Measurements from ENCODE around the gene TP53TG3.
"Not testable (repeated sequence)": the region's sequence is repeated elsewhere in the genome, so short reads cannot be mapped to it uniquely, and the experiment has no call there.

The TP53TG3 gene, protein sequence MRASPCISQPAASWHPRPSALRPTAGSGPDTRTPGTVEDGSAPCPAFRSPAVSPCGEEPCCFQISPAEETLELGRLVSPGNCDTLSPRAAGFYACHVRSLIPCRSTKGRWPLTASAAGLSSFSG

GRCh38 chr16:32676065-32676464 is at the start of gene TP53TG3:
Gene TP53TG3 (minus strand): TSS chr16:32676165. CDS start chr16:32676097, 68 bp downstream.
- not testable (repeated sequence) for DNase-seq (ENCODE audit: low spot score)

- not testable (repeated sequence) for DNase-seq (ENCODE audit: low spot score)
These were observed 25.1 kb downstream of the TP53TG3 start for GRCh38 chr16:32650876-32651275.

- DNase-seq (ENCODE audit: low spot score): not testable (repeated sequence)
These were observed 28.4 kb downstream of the TP53TG3 start for GRCh38 chr16:32647562-32647961.

DNA sequence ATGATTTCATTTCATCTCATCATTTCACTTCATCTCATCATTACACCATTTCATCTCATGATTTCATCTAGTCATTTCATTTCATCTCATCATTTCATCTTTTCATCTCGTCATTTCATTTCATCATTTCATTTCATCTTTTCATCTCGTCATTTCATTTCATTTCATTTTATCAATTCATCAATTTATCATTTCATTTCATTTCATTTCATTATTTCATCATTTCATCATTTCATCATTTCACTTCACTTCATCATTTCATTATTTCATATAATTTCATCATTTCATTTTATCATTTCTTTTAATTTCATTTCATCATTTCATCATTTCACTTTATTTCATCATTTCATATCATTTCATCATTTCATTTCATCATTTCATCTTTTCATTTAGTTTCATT is 29.2 kb downstream of the TP53TG3 start:
- not testable (repeated sequence) for DNase-seq (ENCODE audit: low spot score)

DNA sequence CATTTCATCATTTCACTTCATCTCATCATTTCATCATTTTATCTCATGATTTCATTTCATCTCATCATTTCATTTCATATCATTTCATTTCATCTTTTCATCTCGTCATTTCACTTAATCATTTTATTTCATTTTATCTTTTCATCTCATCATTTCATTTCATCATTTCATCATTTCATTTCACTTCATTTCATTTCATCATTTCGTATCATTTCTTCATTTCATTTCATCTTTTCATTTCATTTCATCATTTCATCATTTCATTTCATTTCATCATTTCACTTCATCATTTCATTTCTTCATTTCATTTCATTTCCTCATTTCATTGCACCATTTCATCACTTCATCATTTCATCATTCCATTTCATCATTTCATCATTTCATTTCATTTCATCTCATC is 29.8 kb downstream of the TP53TG3 start:
- not testable (repeated sequence) for DNase-seq (ENCODE audit: low spot score)

- not testable (repeated sequence) for DNase-seq (ENCODE audit: low spot score)
These were observed 30.6 kb downstream of the TP53TG3 start for GRCh38 chr16:32645278-32645908.

- not testable (repeated sequence) for DNase-seq (ENCODE audit: low spot score)
These were observed 31.2 kb downstream of the TP53TG3 start for GRCh38 chr16:32644715-32645114.

DNA sequence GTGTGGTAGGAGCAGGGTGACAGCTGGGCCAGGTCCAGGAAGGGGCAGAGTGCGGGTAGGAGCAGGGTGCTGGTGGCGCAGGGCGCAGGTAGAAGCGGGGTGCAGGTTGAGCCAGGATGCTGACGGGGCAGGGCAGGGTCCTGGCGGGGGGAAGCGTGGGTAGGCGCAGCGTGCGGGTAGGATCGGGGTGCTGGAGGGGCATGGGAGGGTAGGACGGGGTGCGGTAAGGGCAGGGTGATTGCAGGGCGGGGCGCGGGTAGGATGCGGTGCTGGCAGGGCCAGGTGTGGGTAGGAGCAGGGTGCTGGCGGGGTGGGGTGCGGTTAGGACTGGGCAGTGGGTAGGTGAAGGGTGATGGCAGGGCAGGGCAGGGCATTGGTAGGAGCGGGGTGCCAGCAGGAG is 38.4 kb downstream of the TP53TG3 start:
- DNase-seq (ENCODE audit: low spot score): not testable (repeated sequence)

DNA sequence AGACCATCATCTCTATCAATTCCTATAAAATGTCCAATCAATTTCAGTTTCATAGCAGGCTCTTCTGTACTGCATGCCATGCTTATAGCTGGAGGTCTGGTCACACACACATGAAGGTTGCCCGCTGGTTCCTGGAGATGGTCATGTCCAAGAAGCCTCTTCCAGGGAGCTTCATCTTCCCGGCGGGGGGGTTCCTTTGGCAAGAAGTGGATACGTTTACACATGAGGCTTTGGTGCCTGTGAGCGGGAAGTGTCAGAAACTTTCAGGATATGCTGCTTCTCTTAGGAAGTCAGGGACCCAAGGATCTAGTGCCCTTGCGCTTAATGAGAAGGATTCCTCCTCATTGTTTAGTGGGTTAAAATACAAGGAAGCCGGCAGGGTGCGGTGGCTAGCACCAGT is 43.9 kb downstream of the TP53TG3 start:
- not testable (repeated sequence) for DNase-seq (ENCODE audit: low spot score)

Measured in pons (tissue), 1 donor.